K562 (cell line): ENCODE data around the gene HARS1. TPM values are rescaled to one million over a fixed set of nuclear protein-coding genes. Genes with fewer than 3 reads are reported as not detected.

Experiments
- BRD9 ChIP-seq: fragments of 450-650 bp; IDR thresholded peaks from 2 replicates; pipeline ENCODE4 v1.6.1; 2018; ENCODE audit warnings: low read depth; ENCODE audit not compliant: partially characterized antibody
- HDAC1 ChIP-seq, 2 experiments: fragments of 450-650 bp; IDR thresholded peaks; 2 replicates each; pipeline ENCODE4 v1.6.1; 2016 to 2017; ENCODE audit warnings: inconsistent platforms in 1 of 2, mild to moderate bottlenecking in 1 of 2, moderate library complexity in 1 of 2
- MCM3 ChIP-seq: fragments of 450-650 bp; IDR thresholded peaks from 2 replicates; pipeline ENCODE4 v1.6.1; 2016
- MTF1 ChIP-seq: fragments of 250-450 bp; sonication (Bioruptor Pico); IDR thresholded peaks from 2 replicates; pipeline ENCODE4 v1.9.0; 2021; ENCODE audit warnings: moderate library complexity, mild to moderate bottlenecking, inconsistent platforms, borderline replicate concordance
- RBFOX2 ChIP-seq: fragments of 200-400 bp; formaldehyde crosslinking; IDR thresholded peaks from 2 replicates; pipeline ENCODE4 v1.6.1; 2017; ENCODE audit warnings: low read depth, mild to moderate bottlenecking, low read length, moderate library complexity
- RBM17 ChIP-seq: fragments of 200-400 bp; formaldehyde crosslinking; IDR thresholded peaks from 2 replicates; pipeline ENCODE4 v1.6.1; 2017; ENCODE audit warnings: low read depth, mild to moderate bottlenecking, low read length, borderline replicate concordance
- SAFB ChIP-seq: fragments of 200-400 bp; formaldehyde crosslinking; IDR thresholded peaks from 2 replicates; pipeline ENCODE4 v1.6.1; 2017; ENCODE audit warnings: low read depth, low read length, borderline replicate concordance
- SRF ChIP-seq, 2 experiments: fragments of 250-450, 450-650 bp in 1 of 2; sonication (Bioruptor Pico) in 1 of 2; sonication (generic) in 1 of 2; formaldehyde crosslinking; IDR thresholded peaks; 2 replicates each; pipeline versions ENCODE4 v1.5.0 to v1.5.1; 2020 to 2022; ENCODE audit warnings: mild to moderate bottlenecking in 1 of 2, missing genetic modification reagents in 1 of 2
- TRIM25 ChIP-seq: fragments of 450-650 bp; IDR thresholded peaks from 2 replicates; pipeline ENCODE4 v1.7.0; 2016; ENCODE audit warnings: borderline replicate concordance
- ZBTB49 ChIP-seq: sonication (generic); formaldehyde crosslinking; IDR thresholded peaks from 2 replicates; pipeline ENCODE4 v1.8.0; 2022; ENCODE audit warnings: missing genetic modification reagents, mild to moderate bottlenecking, borderline replicate concordance
- ZNF24 ChIP-seq: fragments of 450-650 bp; IDR thresholded peaks from 2 replicates; pipeline ENCODE4 v1.6.1; 2016
- ZNF324 ChIP-seq: fragments of 250-450 bp; sonication (Bioruptor Pico); IDR thresholded peaks from 2 replicates; pipeline ENCODE4 v1.4.0; 2020; ENCODE audit warnings: mild to moderate bottlenecking
- ZNF347 ChIP-seq: fragments of 450-650 bp; formaldehyde crosslinking; IDR thresholded peaks from 2 replicates; pipeline ENCODE4 v1.4.0; 2020; ENCODE audit warnings: low read depth, mild to moderate bottlenecking, moderate library complexity
- ZNF511 ChIP-seq: sonication (generic); formaldehyde crosslinking; IDR thresholded peaks from 2 replicates; pipeline ENCODE4 v1.8.0; 2022; ENCODE audit warnings: mild to moderate bottlenecking, missing genetic modification reagents
- ZNF778 ChIP-seq: fragments of 450-650 bp; formaldehyde crosslinking; IDR thresholded peaks from 2 replicates; pipeline ENCODE4 v1.4.0; 2020; ENCODE audit warnings: mild to moderate bottlenecking, moderate library complexity
- polyA plus RNA-seq, 8 experiments: library from polyadenylated mRNA; depleted of rRNA in 4 of 8; stranded (reverse) in 5 of 8; unstranded in 3 of 8; fragments of >200 nt; fragmentation: Nextera tagmentation in 2 of 8; fragmentation: Illumina TruSeq in 1 of 8; extraction: Ambion mirVana in 2 of 8; extraction: Trizol in 1 of 8; gene quantifications; 2 replicates each; pipeline versions ENCODE4 v1.2.1 to v1.2.3, GENCODE V29; 2011 to 2014; ENCODE audit warnings: inconsistent platforms in 1 of 8, missing spikeins in 1 of 8
- total RNA-seq, 7 experiments: library from RNA; depleted of rRNA in 6 of 7; stranded (reverse); fragments of >200 nt in 6 of 7; fragmentation: Illumina TruSeq in 2 of 7; extraction: Trizol in 2 of 7; gene quantifications; 2 replicates each; pipeline versions ENCODE4 v1.2.1 to v1.2.3, GENCODE V29; 2011 to 2021; ENCODE audit warnings: low replicate concordance in 1 of 7
- TF ChIP-seq, protein P1 (sequence below): fragments of 250-450 bp; sonication (Bioruptor Pico); IDR thresholded peaks from 2 replicates; pipeline ENCODE4 v1.8.0; 2022; ENCODE audit warnings: moderate library complexity, mild to moderate bottlenecking, inconsistent platforms
- TF ChIP-seq, protein P2 (sequence below): sonication (generic); formaldehyde crosslinking; IDR thresholded peaks from 2 replicates; pipeline ENCODE4 v1.8.1; 2023; ENCODE audit warnings: mild to moderate bottlenecking, missing genetic modification reagents
- TF ChIP-seq, protein P3 (sequence below): IDR thresholded peaks from 2 replicates; pipeline ENCODE4 v1.6.1; 2014; ENCODE audit warnings: antibody characterized with exemption

HARS1 gene
- total and polyA plus RNA-seq, 9 of the 15 experiments (the other 6 are each of a cell fraction or from before 2014, with no cell fraction given) = 13.5 to 88.5 (median 75.2) TPM

DNA sequence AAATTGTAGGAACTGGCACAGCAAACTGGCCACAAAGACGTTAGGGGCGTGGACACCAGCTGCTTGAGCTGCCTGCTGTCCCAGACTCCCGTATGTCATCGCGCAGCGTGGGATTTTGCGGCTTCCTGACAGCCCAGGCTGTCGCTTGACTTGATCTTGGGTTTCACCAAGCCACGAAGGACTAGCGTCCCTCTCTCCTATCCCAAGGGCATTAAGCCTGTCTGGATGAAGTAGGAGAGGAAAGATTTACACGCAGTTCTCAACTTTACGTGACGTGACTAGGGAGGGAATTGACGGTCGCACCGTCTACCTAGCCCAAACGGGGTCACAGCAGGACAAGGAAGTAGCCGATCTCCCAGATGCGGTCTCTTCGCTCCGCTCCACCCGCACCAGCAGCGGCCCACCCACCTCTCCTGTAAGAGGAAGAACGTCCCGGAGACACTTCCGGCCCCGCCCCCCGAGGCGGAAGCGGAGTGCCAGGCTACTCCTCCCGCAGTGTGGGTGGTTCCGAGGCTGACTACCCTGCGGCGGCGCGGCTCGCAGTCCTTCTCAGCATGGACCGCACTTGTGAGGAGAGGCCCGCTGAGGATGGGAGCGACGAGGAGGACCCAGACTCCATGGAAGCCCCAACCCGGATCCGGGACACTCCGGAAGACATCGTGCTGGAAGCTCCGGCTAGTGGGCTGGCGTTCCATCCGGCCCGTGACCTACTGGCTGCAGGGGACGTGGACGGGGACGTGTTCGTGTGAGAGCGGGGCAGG lies 26.6 kb downstream of the HARS1 start, which contains the start of gene WDR55 (continued):
- TF ChIP-seq, protein P1, sequence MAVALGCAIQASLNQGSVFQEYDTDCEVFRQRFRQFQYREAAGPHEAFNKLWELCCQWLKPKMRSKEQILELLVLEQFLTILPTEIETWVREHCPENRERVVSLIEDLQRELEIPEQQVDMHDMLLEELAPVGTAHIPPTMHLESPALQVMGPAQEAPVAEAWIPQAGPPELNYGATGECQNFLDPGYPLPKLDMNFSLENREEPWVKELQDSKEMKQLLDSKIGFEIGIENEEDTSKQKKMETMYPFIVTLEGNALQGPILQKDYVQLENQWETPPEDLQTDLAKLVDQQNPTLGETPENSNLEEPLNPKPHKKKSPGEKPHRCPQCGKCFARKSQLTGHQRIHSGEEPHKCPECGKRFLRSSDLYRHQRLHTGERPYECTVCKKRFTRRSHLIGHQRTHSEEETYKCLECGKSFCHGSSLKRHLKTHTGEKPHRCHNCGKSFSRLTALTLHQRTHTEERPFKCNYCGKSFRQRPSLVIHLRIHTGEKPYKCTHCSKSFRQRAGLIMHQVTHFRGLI (CRISPR knock-in tag) = no peak
- TF ChIP-seq RBFOX2 = peak; percentile 96
- TF ChIP-seq HDAC1 (IDR thresholded peaks at IDR 0.05) = peak in 1 of 2 experiments; percentile 92; a peak in 2 of 4 replicates
- TF ChIP-seq SRF (CRISPR knock-in tag; IDR thresholded peaks at IDR 0.05) = peak in 1 of 2 experiments; percentile 78; a peak in 2 of 4 replicates
- no peak for TF ChIP-seq ZNF24
- TF ChIP-seq TRIM25 = no peak
- no peak for TF ChIP-seq BRD9
- TF ChIP-seq ZBTB49 (CRISPR knock-in tag) = no peak
- no peak for TF ChIP-seq ZNF324 (CRISPR knock-in tag)
- TF ChIP-seq ZNF511 (CRISPR knock-in tag) = peak; percentile 71; the same call in 1 of the 2 replicates
- no peak for TF ChIP-seq ZNF347
- TF ChIP-seq, protein P2, sequence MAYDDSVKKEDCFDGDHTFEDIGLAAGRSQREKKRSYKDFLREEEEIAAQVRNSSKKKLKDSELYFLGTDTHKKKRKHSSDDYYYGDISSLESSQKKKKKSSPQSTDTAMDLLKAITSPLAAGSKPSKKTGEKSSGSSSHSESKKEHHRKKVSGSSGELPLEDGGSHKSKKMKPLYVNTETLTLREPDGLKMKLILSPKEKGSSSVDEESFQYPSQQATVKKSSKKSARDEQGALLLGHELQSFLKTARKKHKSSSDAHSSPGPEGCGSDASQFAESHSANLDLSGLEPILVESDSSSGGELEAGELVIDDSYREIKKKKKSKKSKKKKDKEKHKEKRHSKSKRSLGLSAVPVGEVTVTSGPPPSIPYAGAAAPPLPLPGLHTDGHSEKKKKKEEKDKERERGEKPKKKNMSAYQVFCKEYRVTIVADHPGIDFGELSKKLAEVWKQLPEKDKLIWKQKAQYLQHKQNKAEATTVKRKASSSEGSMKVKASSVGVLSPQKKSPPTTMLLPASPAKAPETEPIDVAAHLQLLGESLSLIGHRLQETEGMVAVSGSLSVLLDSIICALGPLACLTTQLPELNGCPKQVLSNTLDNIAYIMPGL = peak; percentile 64; the same call in 1 of the 2 replicates
- no peak for TF ChIP-seq SAFB
- TF ChIP-seq MCM3 = no peak
- no peak for TF ChIP-seq ZNF778 (CRISPR knock-in tag)
- TF ChIP-seq MTF1 (CRISPR knock-in tag) = no peak
- no peak for TF ChIP-seq RBM17
- TF ChIP-seq, protein P3, sequence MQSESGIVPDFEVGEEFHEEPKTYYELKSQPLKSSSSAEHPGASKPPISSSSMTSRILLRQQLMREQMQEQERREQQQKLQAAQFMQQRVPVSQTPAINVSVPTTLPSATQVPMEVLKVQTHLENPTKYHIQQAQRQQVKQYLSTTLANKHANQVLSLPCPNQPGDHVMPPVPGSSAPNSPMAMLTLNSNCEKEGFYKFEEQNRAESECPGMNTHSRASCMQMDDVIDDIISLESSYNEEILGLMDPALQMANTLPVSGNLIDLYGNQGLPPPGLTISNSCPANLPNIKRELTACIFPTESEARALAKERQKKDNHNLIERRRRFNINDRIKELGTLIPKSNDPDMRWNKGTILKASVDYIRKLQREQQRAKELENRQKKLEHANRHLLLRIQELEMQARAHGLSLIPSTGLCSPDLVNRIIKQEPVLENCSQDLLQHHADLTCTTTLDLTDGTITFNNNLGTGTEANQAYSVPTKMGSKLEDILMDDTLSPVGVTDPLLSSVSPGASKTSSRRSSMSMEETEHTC = no peak
